ENCODE results near the gene TTYH1.

TTYH1 gene

DNA sequence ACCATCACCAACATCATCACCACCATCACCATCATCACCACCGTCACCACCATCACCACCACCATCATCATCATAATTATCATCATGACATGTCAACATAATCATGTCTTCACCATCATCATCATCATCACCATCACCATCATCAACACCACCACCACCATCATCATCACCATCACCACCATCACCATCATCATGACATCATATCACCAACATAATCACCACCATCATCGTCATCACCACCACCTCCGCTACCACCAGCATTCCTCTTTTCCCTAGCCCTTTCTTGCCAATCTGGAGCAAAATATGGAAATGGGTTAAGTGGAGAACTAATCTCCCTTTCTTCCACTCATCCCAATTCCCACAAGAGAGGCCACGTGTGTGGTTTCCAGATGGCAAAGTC is 1.1 kb upstream of the TTYH1 start:
- no peaks in the 10 kb centered on the region for H3K36me3 ChIP-seq (ENCODE audit: control insufficient read depth, insufficient read depth, low read length)
- H3K27me3 ChIP-seq (replicated peaks; ENCODE audit: control insufficient read depth, insufficient read depth, low read length): no peaks in the 10 kb centered on the region
- DNase-seq (ENCODE audit: extremely low read depth, insufficient read length): no peak
- TF ChIP-seq, protein P1, sequence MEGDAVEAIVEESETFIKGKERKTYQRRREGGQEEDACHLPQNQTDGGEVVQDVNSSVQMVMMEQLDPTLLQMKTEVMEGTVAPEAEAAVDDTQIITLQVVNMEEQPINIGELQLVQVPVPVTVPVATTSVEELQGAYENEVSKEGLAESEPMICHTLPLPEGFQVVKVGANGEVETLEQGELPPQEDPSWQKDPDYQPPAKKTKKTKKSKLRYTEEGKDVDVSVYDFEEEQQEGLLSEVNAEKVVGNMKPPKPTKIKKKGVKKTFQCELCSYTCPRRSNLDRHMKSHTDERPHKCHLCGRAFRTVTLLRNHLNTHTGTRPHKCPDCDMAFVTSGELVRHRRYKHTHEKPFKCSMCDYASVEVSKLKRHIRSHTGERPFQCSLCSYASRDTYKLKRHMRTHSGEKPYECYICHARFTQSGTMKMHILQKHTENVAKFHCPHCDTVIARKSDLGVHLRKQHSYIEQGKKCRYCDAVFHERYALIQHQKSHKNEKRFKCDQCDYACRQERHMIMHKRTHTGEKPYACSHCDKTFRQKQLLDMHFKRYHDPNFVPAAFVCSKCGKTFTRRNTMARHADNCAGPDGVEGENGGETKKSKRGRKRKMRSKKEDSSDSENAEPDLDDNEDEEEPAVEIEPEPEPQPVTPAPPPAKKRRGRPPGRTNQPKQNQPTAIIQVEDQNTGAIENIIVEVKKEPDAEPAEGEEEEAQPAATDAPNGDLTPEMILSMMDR (IDR thresholded peaks at IDR 0.05; ENCODE audit: insufficient read depth, low read length, poor library complexity, severe bottlenecking): no peak
- H3K4me3 ChIP-seq (replicated peaks; ENCODE audit: low read depth, low read length): no peak overlapping the region

DNA sequence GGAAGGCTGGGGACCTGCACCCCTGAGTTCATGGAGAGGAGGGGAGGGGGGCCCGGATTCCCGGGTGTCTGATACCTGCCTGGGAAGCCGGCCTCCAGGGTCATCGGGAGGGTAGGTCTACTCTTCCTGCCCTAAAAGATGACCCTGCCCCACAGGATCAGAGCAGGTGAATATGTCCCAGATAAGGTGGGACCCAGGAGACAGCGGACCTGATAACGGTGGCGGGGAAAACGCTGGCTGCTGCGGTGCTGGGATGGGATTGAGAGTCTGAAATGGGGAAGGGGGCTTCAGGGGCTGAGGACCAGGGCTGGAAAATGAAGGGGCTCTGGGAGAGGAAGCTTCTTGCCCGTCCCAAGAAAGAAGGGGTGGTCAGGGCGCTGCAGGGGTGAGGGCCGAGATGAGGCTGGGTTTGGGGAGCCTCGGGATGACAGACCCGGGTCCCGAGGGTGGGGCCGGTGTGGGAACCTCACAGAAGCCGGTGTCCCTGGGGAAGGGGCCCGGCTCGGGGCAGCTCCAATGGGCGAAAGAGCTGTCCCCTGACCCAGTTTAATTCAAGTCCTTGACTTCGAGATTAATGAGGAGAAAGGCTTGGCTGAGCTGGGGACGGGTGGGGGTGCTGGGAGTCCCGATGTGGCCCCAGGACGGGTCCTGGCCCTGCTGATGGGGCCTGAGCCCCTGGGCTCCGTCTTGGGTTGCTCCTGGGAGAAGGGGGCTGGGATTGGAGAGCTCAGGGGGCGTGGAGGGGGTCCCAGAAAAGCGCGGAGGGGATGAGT is 823 bp downstream of the TTYH1 start:
- H3K36me3 ChIP-seq (ENCODE audit: control insufficient read depth, insufficient read depth, low read length): no peaks in the 10 kb centered on the region
- TF ChIP-seq, protein P1 (IDR thresholded peaks at IDR 0.05; ENCODE audit: insufficient read depth, low read length, poor library complexity, severe bottlenecking): no peak
- no peak overlapping the region for H3K4me3 ChIP-seq (replicated peaks; ENCODE audit: low read depth, low read length)
- no peak for DNase-seq (ENCODE audit: extremely low read depth, insufficient read length)
- H3K27me3 ChIP-seq (replicated peaks; ENCODE audit: control insufficient read depth, insufficient read depth, low read length): no peaks in the 10 kb centered on the region

DNA sequence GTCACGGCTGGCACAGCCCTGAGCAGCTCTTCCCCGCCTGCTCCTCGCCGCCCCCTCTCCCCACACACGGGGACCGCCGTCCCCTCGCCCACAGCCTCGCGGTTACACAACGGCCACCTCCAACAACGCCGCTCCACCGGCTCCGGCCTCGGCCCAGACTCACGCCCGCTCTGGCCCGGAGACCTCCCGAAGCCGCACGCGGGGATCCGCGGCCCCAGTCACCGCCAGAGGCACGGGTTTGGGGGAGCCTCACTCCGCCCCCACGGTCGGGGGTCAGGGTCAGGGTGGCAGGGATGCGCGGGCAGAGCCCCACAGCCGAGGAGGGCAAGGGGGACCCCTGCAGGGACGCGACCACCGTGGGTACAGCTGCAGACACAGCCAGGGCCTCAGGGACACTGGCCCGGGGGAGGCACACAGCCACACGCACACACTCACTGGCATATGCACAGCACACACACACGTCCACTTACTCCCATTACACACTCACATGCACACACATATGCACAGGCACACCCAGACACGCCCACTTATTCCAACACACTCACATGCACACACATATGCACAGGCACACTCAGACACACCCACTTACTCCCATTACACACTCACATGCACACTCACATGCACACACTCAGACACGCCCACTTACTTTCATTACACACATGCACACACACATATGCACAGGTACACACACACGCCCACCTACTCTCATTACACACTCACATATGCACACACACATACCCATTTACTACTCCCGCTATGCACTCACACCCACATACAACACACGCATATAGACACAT is 1.6 kb downstream of the TTYH1 start:
- TF ChIP-seq, protein P1 (IDR thresholded peaks at IDR 0.05; ENCODE audit: insufficient read depth, low read length, poor library complexity, severe bottlenecking): no peak
- no peak for DNase-seq (ENCODE audit: extremely low read depth, insufficient read length)
- no peaks in the 10 kb centered on the region for H3K27me3 ChIP-seq (replicated peaks; ENCODE audit: control insufficient read depth, insufficient read depth, low read length)
- no peak overlapping the region for H3K4me3 ChIP-seq (replicated peaks; ENCODE audit: low read depth, low read length)
- no peaks in the 10 kb centered on the region for H3K36me3 ChIP-seq (ENCODE audit: control insufficient read depth, insufficient read depth, low read length)

DNA sequence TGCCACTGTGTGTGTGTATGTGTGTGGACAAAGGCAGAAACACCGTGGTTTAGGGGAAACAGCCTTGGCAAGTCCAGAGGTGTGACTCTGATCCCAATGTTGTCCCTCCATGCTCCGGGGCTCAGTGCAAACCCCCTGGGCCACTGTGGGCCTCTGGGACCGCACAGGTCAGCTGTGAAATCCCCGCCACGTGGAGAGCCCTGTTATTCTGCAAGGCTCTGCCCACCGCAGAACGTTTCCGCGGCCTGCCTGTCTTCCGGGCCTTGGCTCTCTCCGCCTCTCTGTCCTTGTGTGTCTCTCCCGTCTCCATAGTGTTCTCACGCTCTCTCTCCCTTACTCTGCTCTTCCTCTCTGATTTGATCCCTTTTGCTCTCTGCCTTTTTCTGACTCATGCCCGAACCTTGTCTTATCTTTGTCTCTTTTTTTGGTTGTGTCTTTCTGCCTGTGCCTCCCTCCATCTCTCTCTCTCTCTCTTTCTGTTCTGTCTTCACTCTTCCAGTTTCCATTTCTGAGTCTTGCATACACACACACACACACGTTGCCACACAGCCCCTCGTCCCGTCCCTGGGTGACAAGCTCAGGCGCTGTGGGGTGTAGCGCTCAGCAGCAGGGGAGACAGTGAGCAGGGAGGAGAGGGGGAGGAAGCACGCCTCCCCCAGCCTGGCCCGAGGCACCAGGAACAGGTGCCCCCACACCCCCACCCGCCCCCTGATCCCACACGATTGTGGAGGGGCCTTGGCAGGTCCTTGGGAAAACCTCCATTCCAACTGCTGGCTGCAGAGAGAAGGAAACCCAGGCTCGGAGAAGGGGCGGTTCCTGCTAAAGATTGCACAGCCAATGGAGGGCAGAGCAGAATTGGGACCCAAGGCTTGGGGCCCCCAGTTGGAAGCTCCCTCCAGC is 3.0 kb downstream of the TTYH1 start:
- Histone ChIP-seq H3K36me3 (ENCODE audit: control insufficient read depth, insufficient read depth, low read length) (no peaks in the 10 kb centered on the region), H3K27me3 (replicated peaks; ENCODE audit: control insufficient read depth, insufficient read depth, low read length) (no peaks in the 10 kb centered on the region), H3K4me3 (replicated peaks; ENCODE audit: low read depth, low read length) (no peak overlapping the region)
- TF ChIP-seq, protein P1 (IDR thresholded peaks at IDR 0.05; ENCODE audit: insufficient read depth, low read length, poor library complexity, severe bottlenecking): no peak
- no peak for DNase-seq (ENCODE audit: extremely low read depth, insufficient read length)

DNA sequence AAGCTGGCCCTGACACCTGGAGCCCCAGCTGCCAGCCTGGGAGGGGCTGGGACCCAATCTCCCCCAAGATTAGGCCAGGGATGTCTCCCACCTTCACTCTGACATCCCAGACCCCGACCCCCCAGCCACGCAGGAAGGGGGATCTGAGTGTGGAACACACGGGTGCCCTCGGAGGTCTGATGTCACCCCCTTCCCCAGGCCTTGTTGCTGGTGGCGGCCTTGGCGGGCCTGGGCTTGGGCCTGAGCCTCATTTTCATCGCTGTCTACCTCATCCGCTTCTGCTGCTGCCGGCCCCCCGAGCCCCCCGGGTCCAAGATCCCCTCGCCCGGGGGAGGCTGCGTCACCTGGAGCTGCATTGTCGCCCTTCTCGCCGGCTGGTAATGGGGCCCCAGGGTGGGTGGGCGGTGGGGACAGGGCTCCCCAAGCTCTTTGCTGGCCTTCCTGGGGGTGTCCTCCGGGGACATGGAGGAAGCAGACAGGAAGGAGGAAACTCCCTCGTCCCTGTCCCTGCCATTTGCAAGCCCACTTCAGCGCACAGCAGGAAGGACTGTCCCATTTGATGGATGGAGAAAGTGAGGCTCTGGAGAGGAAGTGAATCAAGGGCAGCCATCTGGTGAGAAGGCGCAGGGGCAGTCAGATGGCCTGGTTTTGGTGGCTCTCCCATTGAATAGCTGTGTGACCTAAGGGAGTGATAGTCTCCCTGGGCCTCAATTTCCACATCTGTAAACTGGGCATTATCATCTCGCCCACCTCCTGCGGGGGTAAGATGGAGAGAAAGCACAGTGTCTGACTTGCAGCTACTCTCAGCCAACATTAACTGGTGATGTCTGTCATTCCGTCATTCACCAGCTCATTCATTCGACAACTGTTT is 3.9 kb downstream of the TTYH1 start:
- TF ChIP-seq, protein P1 (IDR thresholded peaks at IDR 0.05; ENCODE audit: insufficient read depth, low read length, poor library complexity, severe bottlenecking): no peak
- Histone ChIP-seq H3K4me3 (replicated peaks; ENCODE audit: low read depth, low read length) (no peak overlapping the region), H3K27me3 (replicated peaks; ENCODE audit: control insufficient read depth, insufficient read depth, low read length) (no peaks in the 10 kb centered on the region; the same call in 1 of the 2 replicates), H3K36me3 (ENCODE audit: control insufficient read depth, insufficient read depth, low read length) (no peaks in the 10 kb centered on the region)
- no peak for DNase-seq (ENCODE audit: extremely low read depth, insufficient read length)
